Measurements from ENCODE around the gene BIN1.

DNA sequence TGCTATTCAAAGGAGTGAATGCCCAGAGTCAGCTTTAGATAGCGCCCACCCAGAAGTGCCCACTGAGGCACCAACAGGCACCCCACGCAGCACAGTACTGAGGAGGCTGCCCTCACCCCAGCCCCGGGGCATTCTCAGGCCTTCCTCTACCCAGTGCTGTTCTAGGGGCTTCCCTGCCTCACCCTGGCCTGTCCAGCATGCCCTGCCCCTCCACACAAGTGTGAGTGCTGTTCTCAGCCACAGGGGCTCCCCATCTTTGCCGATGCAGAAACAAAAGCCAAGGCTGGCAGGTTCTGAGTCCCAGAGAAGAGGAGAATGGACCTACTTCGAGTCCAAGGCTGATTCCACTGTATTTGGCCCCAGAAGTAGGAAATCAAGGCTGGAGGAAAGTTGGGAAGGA is 15.8 kb downstream of the BIN1 start:
- TF ChIP-seq, protein P1, sequence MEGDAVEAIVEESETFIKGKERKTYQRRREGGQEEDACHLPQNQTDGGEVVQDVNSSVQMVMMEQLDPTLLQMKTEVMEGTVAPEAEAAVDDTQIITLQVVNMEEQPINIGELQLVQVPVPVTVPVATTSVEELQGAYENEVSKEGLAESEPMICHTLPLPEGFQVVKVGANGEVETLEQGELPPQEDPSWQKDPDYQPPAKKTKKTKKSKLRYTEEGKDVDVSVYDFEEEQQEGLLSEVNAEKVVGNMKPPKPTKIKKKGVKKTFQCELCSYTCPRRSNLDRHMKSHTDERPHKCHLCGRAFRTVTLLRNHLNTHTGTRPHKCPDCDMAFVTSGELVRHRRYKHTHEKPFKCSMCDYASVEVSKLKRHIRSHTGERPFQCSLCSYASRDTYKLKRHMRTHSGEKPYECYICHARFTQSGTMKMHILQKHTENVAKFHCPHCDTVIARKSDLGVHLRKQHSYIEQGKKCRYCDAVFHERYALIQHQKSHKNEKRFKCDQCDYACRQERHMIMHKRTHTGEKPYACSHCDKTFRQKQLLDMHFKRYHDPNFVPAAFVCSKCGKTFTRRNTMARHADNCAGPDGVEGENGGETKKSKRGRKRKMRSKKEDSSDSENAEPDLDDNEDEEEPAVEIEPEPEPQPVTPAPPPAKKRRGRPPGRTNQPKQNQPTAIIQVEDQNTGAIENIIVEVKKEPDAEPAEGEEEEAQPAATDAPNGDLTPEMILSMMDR (IDR thresholded peaks at IDR 0.05; ENCODE audit: borderline replicate concordance, extremely low read depth, low read length, poor library complexity, severe bottlenecking): no peak
- TF ChIP-seq EZH2 (IDR thresholded peaks at IDR 0.05; ENCODE audit: borderline replicate concordance, low read depth, low read length, severe bottlenecking): no peak

Data from DND-41 (cell line).